SKM-1 (cell line): ENCODE measurements around the gene PCYT2.
"Not testable (repeated sequence)": the region's sequence is repeated elsewhere in the genome, so short reads cannot be mapped to it uniquely, and the experiment has no call there.

Source experiments
- DNase-seq: peaks from one replicate; lab custom pipeline; 2025; ENCODE audit not compliant: unreplicated experiment; lab: John Stamatoyannopoulos, UW

Gene PCYT2

GRCh38 chr17:81911277-81911961 is at the start of gene PCYT2:
PCYT2 (minus strand) TSS chr17:81911399; CDS start chr17:81911355, 44 bp downstream.
- peak; percentile 63 for DNase-seq

GRCh38 chr17:81960130-81960958 is 49.1 kb upstream of the PCYT2 start:
- DNase-seq: no peak

- no peak for DNase-seq
These were observed 48.3 kb upstream of the PCYT2 start for GRCh38 chr17:81959362-81960129.

- no peak for DNase-seq
These were observed 47.6 kb upstream of the PCYT2 start for GRCh38 chr17:81958633-81959342.

- no peak for DNase-seq
These were observed 46.7 kb upstream of the PCYT2 start for GRCh38 chr17:81957691-81958432.

GRCh38 chr17:81956607-81957589 is 45.7 kb upstream of the PCYT2 start:
- DNase-seq: no peak

GRCh38 chr17:81955756-81956544 is 44.8 kb upstream of the PCYT2 start:
- no peak for DNase-seq

- DNase-seq: no peak
These were observed 44.0 kb upstream of the PCYT2 start for GRCh38 chr17:81955058-81955681.

GRCh38 chr17:81954131-81955057 is 43.2 kb upstream of the PCYT2 start:
- no peak for DNase-seq

GRCh38 chr17:81953443-81953842 is 42.2 kb upstream of the PCYT2 start:
- DNase-seq: not testable (repeated sequence)

GRCh38 chr17:81952792-81953228 is 41.6 kb upstream of the PCYT2 start:
- no peak for DNase-seq

- no peak for DNase-seq
These were observed 40.8 kb upstream of the PCYT2 start for GRCh38 chr17:81951785-81952684.

- DNase-seq: no peak
These were observed 39.3 kb upstream of the PCYT2 start for GRCh38 chr17:81950501-81950900.

GRCh38 chr17:81948635-81949378 is 37.6 kb upstream of the PCYT2 start:
- no peak for DNase-seq

GRCh38 chr17:81947189-81947588 is 36.0 kb upstream of the PCYT2 start, which contains the start of gene MYADML2:
MYADML2 (minus strand) TSS chr17:81947233; CDS start chr17:81941741, 5,492 bp downstream.
- no peak for DNase-seq
